ENCODE results near the gene ZNF384.

DNA sequence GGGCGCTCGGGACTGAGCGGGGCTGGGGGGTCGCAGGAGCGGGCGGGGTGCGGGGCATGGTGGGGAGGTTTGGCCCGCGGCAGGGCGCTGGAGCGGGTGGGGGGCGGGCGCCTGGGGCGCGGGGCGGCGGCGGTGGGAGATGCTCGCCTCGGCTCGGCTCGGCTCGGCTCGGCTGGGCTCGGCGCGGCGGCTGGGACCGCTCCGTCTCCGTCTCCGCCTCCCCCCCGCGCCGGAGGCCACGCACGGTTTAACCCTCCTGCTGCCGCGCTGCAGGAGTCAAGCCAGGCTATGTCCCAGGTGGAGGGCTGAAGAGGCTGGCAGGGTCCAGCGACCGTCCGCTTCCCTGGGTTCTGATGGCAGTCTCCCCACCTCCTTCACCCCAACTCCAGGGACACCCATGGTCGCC is 11.5 kb upstream of the ZNF384 start, which contains the start of gene PIANP:
- TF ChIP-seq RAD21 (IDR thresholded peaks at IDR 0.05) (no peak), RXRA (IDR thresholded peaks at IDR 0.05) (no peak), HNF4A (conservative IDR thresholded peaks at IDR 0.05) (no peak), YY1 (IDR thresholded peaks at IDR 0.05) (no peak)
- TF ChIP-seq, protein P1, sequence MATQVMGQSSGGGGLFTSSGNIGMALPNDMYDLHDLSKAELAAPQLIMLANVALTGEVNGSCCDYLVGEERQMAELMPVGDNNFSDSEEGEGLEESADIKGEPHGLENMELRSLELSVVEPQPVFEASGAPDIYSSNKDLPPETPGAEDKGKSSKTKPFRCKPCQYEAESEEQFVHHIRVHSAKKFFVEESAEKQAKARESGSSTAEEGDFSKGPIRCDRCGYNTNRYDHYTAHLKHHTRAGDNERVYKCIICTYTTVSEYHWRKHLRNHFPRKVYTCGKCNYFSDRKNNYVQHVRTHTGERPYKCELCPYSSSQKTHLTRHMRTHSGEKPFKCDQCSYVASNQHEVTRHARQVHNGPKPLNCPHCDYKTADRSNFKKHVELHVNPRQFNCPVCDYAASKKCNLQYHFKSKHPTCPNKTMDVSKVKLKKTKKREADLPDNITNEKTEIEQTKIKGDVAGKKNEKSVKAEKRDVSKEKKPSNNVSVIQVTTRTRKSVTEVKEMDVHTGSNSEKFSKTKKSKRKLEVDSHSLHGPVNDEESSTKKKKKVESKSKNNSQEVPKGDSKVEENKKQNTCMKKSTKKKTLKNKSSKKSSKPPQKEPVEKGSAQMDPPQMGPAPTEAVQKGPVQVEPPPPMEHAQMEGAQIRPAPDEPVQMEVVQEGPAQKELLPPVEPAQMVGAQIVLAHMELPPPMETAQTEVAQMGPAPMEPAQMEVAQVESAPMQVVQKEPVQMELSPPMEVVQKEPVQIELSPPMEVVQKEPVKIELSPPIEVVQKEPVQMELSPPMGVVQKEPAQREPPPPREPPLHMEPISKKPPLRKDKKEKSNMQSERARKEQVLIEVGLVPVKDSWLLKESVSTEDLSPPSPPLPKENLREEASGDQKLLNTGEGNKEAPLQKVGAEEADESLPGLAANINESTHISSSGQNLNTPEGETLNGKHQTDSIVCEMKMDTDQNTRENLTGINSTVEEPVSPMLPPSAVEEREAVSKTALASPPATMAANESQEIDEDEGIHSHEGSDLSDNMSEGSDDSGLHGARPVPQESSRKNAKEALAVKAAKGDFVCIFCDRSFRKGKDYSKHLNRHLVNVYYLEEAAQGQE (IDR thresholded peaks at IDR 0.05), result no peak
- TF ChIP-seq, protein P2, sequence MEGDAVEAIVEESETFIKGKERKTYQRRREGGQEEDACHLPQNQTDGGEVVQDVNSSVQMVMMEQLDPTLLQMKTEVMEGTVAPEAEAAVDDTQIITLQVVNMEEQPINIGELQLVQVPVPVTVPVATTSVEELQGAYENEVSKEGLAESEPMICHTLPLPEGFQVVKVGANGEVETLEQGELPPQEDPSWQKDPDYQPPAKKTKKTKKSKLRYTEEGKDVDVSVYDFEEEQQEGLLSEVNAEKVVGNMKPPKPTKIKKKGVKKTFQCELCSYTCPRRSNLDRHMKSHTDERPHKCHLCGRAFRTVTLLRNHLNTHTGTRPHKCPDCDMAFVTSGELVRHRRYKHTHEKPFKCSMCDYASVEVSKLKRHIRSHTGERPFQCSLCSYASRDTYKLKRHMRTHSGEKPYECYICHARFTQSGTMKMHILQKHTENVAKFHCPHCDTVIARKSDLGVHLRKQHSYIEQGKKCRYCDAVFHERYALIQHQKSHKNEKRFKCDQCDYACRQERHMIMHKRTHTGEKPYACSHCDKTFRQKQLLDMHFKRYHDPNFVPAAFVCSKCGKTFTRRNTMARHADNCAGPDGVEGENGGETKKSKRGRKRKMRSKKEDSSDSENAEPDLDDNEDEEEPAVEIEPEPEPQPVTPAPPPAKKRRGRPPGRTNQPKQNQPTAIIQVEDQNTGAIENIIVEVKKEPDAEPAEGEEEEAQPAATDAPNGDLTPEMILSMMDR (IDR thresholded peaks at IDR 0.05; ENCODE audit: low read depth, low read length, missing input control), result no peak

All from liver (tissue), 3 donors.